OCI-LY1 (cell line): ENCODE results near the gene SCRG1.

ENCODE experiments used
- H2AFZ ChIP-seq: fragments of 200-600 bp; sonication (generic), shearing (Covaris generic); 2 replicates; pipeline ENCODE4 v1.6.0; 2014; ENCODE audit warnings: antibody characterized with exemption, mild to moderate bottlenecking, low read length
- H3F3A ChIP-seq: fragments of 200-600 bp; sonication (generic), shearing (Covaris generic); 2 replicates; pipeline ENCODE4 v1.6.0; 2014; ENCODE audit warnings: mild to moderate bottlenecking, antibody characterized with exemption, low read length, moderate library complexity; ENCODE audit not compliant: insufficient read depth
- H3K27ac ChIP-seq: fragments of 200-600 bp; sonication (generic); 2 replicates; pipeline ENCODE4 v1.5.1; 2014; ENCODE audit warnings: low read length, mixed run types, mild to moderate bottlenecking, low read depth; ENCODE audit not compliant: poor library complexity, severe bottlenecking
- H3K27me3 ChIP-seq: fragments of 200-600 bp; sonication (generic); 2 replicates; pipeline ENCODE4 v1.6.0; 2014; ENCODE audit warnings: antibody characterized with exemption, mild to moderate bottlenecking, low read length, moderate library complexity; ENCODE audit not compliant: insufficient read depth
- H3K36me3 ChIP-seq: fragments of 200-600 bp; sonication (generic); 2 replicates; pipeline ENCODE4 v1.6.1; 2014; ENCODE audit warnings: mild to moderate bottlenecking, antibody characterized with exemption, low read length, moderate library complexity, mixed read lengths; ENCODE audit not compliant: insufficient read depth
- H3K4me1 ChIP-seq: fragments of 200-600 bp; sonication (generic); 2 replicates; pipeline ENCODE4 v1.5.1; 2014; ENCODE audit warnings: mild to moderate bottlenecking, low read length, moderate library complexity; ENCODE audit not compliant: insufficient read depth, severe bottlenecking
- H3K4me2 ChIP-seq: fragments of 200-600 bp; sonication (generic), shearing (Covaris generic); 2 replicates; pipeline ENCODE4 v1.6.1; 2014; ENCODE audit warnings: low read length
- H3K4me3 ChIP-seq: fragments of 200-600 bp; sonication (generic); 2 replicates; pipeline ENCODE4 v1.5.1; 2014; ENCODE audit warnings: low read length, low read depth, mild to moderate bottlenecking, mixed read lengths; ENCODE audit not compliant: poor library complexity, severe bottlenecking
- H3K79me2 ChIP-seq: fragments of 200-600 bp; shearing (Covaris generic); 2 replicates; pipeline ENCODE4 v1.6.1; 2016; ENCODE audit warnings: mixed run types, low read length, mixed read lengths; ENCODE audit not compliant: insufficient read depth
- H3K9ac ChIP-seq: fragments of 200-600 bp; sonication (generic), shearing (Covaris generic); 2 replicates; pipeline ENCODE4 v1.6.1; 2014; ENCODE audit warnings: mild to moderate bottlenecking, low read length, mixed read lengths
- H3K9me2 ChIP-seq: fragments of 200-600 bp; sonication (generic), shearing (Covaris generic); 2 replicates; pipeline ENCODE4 v1.6.1; 2014; ENCODE audit warnings: low read depth, mild to moderate bottlenecking, low read length, mixed read lengths
- H3K9me3 ChIP-seq: fragments of 200-600 bp; shearing (Covaris generic); 2 replicates; pipeline ENCODE4 v1.6.1; 2014; ENCODE audit warnings: low read length, mixed read lengths
- H4K20me1 ChIP-seq: fragments of 200-600 bp; sonication (generic), shearing (Covaris generic); 2 replicates; pipeline ENCODE4 v1.6.0; 2016; ENCODE audit warnings: mild to moderate bottlenecking, low read length; ENCODE audit not compliant: insufficient read depth
- EZH2 ChIP-seq: fragments of 200-600 bp; sonication (generic), shearing (Covaris generic); IDR thresholded peaks from 2 replicates; pipeline ENCODE4 v1.8.0; 2017; ENCODE audit warnings: borderline replicate concordance, mixed run types, mild to moderate bottlenecking, antibody characterized with exemption, low read length, moderate library complexity, mixed read lengths
- TF ChIP-seq, protein P1 (sequence below): fragments of 200-600 bp; sonication (generic), shearing (Covaris generic); IDR thresholded peaks from 2 replicates; pipeline ENCODE4 v1.5.1; 2017; ENCODE audit warnings: mild to moderate bottlenecking, antibody characterized with exemption, low read length, moderate library complexity, mixed read lengths

Gene SCRG1

DNA sequence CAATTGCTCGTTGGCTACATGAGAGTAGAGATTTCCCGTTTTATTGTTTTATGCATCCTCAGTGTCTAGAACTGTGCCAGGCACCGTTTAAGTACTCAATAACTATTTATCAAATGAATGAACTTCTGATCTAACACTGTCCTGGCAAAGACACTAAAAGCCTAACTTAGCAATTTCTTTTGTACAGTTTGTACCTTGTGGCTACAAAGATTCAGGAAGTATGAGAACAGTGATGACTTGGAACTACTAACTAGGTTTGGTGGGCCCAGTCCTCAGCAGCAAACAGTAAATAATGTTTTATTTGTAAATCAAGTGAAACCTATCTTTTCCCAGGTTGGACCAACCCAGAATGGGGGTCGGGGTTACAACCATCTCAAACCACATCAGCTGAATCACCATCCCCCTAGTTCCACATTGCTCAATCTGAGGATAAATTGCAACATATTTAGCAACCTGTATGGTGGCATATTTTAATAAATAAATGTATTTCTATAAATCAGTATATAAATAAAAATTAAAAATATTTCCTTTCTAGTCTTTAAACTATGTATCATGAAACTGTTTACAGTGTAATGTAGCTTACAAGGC, 12.3 kb upstream of the SCRG1 start:
- no peak overlapping the region for H3K27ac ChIP-seq
- H3F3A ChIP-seq, result no peaks in the 10 kb centered on the region
- no peaks in the 10 kb centered on the region for H4K20me1 ChIP-seq
- H3K9me3 ChIP-seq, result no peaks in the 10 kb centered on the region
- H3K79me2 ChIP-seq, result no peaks in the 10 kb centered on the region
- no peak overlapping the region for H3K4me3 ChIP-seq
- no peak overlapping the region for H3K9ac ChIP-seq
- H3K9me2 ChIP-seq, result no peaks in the 10 kb centered on the region
- no peaks in the 10 kb centered on the region for H3K36me3 ChIP-seq
- H3K4me1 ChIP-seq, result no peaks in the 10 kb centered on the region
- no peaks in the 10 kb centered on the region for H3K27me3 ChIP-seq
- H2AFZ ChIP-seq, result no peak overlapping the region
- TF ChIP-seq, protein P1, sequence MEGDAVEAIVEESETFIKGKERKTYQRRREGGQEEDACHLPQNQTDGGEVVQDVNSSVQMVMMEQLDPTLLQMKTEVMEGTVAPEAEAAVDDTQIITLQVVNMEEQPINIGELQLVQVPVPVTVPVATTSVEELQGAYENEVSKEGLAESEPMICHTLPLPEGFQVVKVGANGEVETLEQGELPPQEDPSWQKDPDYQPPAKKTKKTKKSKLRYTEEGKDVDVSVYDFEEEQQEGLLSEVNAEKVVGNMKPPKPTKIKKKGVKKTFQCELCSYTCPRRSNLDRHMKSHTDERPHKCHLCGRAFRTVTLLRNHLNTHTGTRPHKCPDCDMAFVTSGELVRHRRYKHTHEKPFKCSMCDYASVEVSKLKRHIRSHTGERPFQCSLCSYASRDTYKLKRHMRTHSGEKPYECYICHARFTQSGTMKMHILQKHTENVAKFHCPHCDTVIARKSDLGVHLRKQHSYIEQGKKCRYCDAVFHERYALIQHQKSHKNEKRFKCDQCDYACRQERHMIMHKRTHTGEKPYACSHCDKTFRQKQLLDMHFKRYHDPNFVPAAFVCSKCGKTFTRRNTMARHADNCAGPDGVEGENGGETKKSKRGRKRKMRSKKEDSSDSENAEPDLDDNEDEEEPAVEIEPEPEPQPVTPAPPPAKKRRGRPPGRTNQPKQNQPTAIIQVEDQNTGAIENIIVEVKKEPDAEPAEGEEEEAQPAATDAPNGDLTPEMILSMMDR, result no peak
- no peak for TF ChIP-seq EZH2
- H3K4me2 ChIP-seq, result no peak overlapping the region

- Histone ChIP-seq H3K4me2 (no peak overlapping the region), H3K9me2 (no peaks in the 10 kb centered on the region), H3F3A (no peaks in the 10 kb centered on the region), H3K36me3 (no peaks in the 10 kb centered on the region), H4K20me1 (no peaks in the 10 kb centered on the region), H3K27ac (no peak overlapping the region), H3K9me3 (no peaks in the 10 kb centered on the region), H3K79me2 (no peaks in the 10 kb centered on the region), H3K4me3 (no peak overlapping the region), H3K27me3 (no peaks in the 10 kb centered on the region), H2AFZ (no peak overlapping the region), H3K4me1 (no peaks in the 10 kb centered on the region), H3K9ac (no peak overlapping the region)
- no peak for TF ChIP-seq EZH2
- TF ChIP-seq, protein P1, result no peak
Observed at GRCh38 chr4:173410079-173410478, 11.2 kb upstream of the SCRG1 start.

GRCh38 chr4:173405840-173406606, 7.1 kb upstream of the SCRG1 start:
- H3K9me3 ChIP-seq, result no peaks in the 10 kb centered on the region
- no peaks in the 10 kb centered on the region for H3K27me3 ChIP-seq
- H3K9me2 ChIP-seq, result no peaks in the 10 kb centered on the region
- H3K4me3 ChIP-seq, result no peak overlapping the region
- no peaks in the 10 kb centered on the region for H3K4me1 ChIP-seq
- H3K27ac ChIP-seq, result no peak overlapping the region
- H4K20me1 ChIP-seq, result no peaks in the 10 kb centered on the region
- H3K79me2 ChIP-seq, result no peaks in the 10 kb centered on the region
- H3K9ac ChIP-seq, result no peak overlapping the region
- no peak overlapping the region for H3K4me2 ChIP-seq
- H3K36me3 ChIP-seq, result no peaks in the 10 kb centered on the region
- no peak overlapping the region for H2AFZ ChIP-seq
- H3F3A ChIP-seq, result no peaks in the 10 kb centered on the region
- TF ChIP-seq EZH2, result no peak
- TF ChIP-seq, protein P1, result no peak
